HepG2 (cell line): Measurements from ENCODE around the gene UBL7. TPM values are rescaled to one million over a fixed set of nuclear protein-coding genes. Genes with fewer than 3 reads are reported as not detected.
A peak's percentile ranks its signal among the peaks of the same experiment; 100 is the strongest.

Source experiments
- BCL6 ChIP-seq: IDR thresholded peaks from 2 replicates; pipeline ENCODE4 v1.6.1; 2016; ENCODE audit warnings: missing genetic modification reagents, missing compliant biosample characterization
- BRD4 ChIP-seq: sonication (generic); formaldehyde crosslinking; IDR thresholded peaks from 2 replicates; pipeline ENCODE4 v1.4.0; 2020; ENCODE audit warnings: missing genetic modification reagents
- DNMT3B ChIP-seq: conservative IDR thresholded peaks from 2 replicates; pipeline ENCODE4 v1.6.1; 2016; ENCODE audit warnings: missing biosample characterization, control low read depth
- EEA1 ChIP-seq: sonication (generic); formaldehyde crosslinking; IDR thresholded peaks from 2 replicates; pipeline ENCODE4 v1.5.1; 2020; ENCODE audit warnings: mild to moderate bottlenecking, missing genetic modification reagents, borderline replicate concordance
- EED ChIP-seq: sonication (generic); formaldehyde crosslinking; IDR thresholded peaks from 2 replicates; pipeline ENCODE4 v1.5.0; 2020; ENCODE audit warnings: mild to moderate bottlenecking, missing genetic modification reagents
- FOXP1 ChIP-seq, 2 experiments: fragments of 450-650 bp in 1 of 2; IDR thresholded peaks; 2 replicates each; pipeline ENCODE4 v1.6.1; 2017 to 2018; ENCODE audit warnings: antibody characterized with exemption in 1 of 2
- HES4 ChIP-seq: sonication (generic); formaldehyde crosslinking; IDR thresholded peaks from 2 replicates; pipeline ENCODE4 v1.9.0; 2021; ENCODE audit warnings: mild to moderate bottlenecking, missing genetic modification reagents, borderline replicate concordance
- IKZF1 ChIP-seq: fragments of 450-650 bp; IDR thresholded peaks from 2 replicates; pipeline ENCODE4 v1.7.1; 2016
- NFKB2 ChIP-seq: sonication (generic); formaldehyde crosslinking; IDR thresholded peaks from 2 replicates; pipeline ENCODE4 v1.4.0; 2020; ENCODE audit warnings: missing genetic modification reagents, borderline replicate concordance
- PRMT3 ChIP-seq: sonication (generic); formaldehyde crosslinking; IDR thresholded peaks from 2 replicates; pipeline ENCODE4 v1.8.1; 2022; ENCODE audit warnings: low read depth, mild to moderate bottlenecking, moderate library complexity, missing genetic modification reagents, borderline replicate concordance
- RFX3 ChIP-seq: IDR thresholded peaks from 2 replicates; pipeline ENCODE4 v1.6.1; 2016; ENCODE audit warnings: missing biosample characterization, missing genetic modification reagents
- ZFP36L1 ChIP-seq: sonication (generic); formaldehyde crosslinking; IDR thresholded peaks from 2 replicates; pipeline ENCODE4 v1.8.0; 2022; ENCODE audit warnings: mild to moderate bottlenecking, missing genetic modification reagents, moderate library complexity
- ZNF430 ChIP-seq: sonication (generic); formaldehyde crosslinking; IDR thresholded peaks from 2 replicates; pipeline ENCODE4 v1.9.0; 2021; ENCODE audit warnings: mild to moderate bottlenecking, missing genetic modification reagents
- ZNF572 ChIP-seq: sonication (generic); formaldehyde crosslinking; IDR thresholded peaks from 2 replicates; pipeline ENCODE4 v1.5.1; 2020; ENCODE audit warnings: mild to moderate bottlenecking, missing genetic modification reagents
- ZNF619 ChIP-seq: sonication (generic); formaldehyde crosslinking; IDR thresholded peaks from 2 replicates; pipeline ENCODE4 v1.4.0; 2020; ENCODE audit warnings: mild to moderate bottlenecking, missing genetic modification reagents
- polyA plus RNA-seq, 8 experiments: library from polyadenylated mRNA; depleted of rRNA in 3 of 8; stranded (reverse) in 7 of 8; unstranded in 1 of 8; fragments of >200 nt; fragmentation: Illumina TruSeq in 4 of 8; extraction: Trizol in 4 of 8; gene quantifications; 2 replicates each; pipeline versions ENCODE4 v1.2.1 to v1.2.3, GENCODE V29; 2011 to 2016; ENCODE audit warnings: low read depth in 4 of 8, missing spikeins in 1 of 8, mixed read lengths in 1 of 8; ENCODE audit not compliant: insufficient read depth in 1 of 8
- total RNA-seq, 5 experiments: library from RNA; depleted of rRNA; stranded (reverse); fragments of >200 nt; fragmentation: Illumina TruSeq; extraction: Trizol; gene quantifications; 2 replicates each; pipeline ENCODE4 v1.2.3, GENCODE V29; 2016; ENCODE audit warnings: low read depth in 1 of 5
- TF ChIP-seq, protein P1 (sequence below): sonication (generic); formaldehyde crosslinking; conservative IDR thresholded peaks from 2 replicates; pipeline ENCODE4 v1.8.0; 2022; ENCODE audit warnings: low read depth, missing genetic modification reagents
- TF ChIP-seq, protein P2 (sequence below): sonication (generic); formaldehyde crosslinking; IDR thresholded peaks from 2 replicates; pipeline ENCODE4 v1.4.0; 2020; ENCODE audit warnings: missing genetic modification reagents
- TF ChIP-seq, protein P3 (sequence below): sonication (generic); formaldehyde crosslinking; IDR thresholded peaks from one replicate; pipeline ENCODE4 v1.5.1; 2020; ENCODE audit warnings: mild to moderate bottlenecking, missing genetic modification reagents; ENCODE audit errors: not compliant biosample characterization
- TF ChIP-seq, protein P4 (sequence below): fragments of 450-650 bp; IDR thresholded peaks from 2 replicates; pipeline ENCODE4 v1.6.1; 2017; ENCODE audit warnings: mild to moderate bottlenecking

Gene UBL7
- total and polyA plus RNA-seq, 2 of the 13 experiments (the other 11 are each of a cell fraction or from before 2014, with no cell fraction given) = 55.0 to 63.5 TPM

DNA sequence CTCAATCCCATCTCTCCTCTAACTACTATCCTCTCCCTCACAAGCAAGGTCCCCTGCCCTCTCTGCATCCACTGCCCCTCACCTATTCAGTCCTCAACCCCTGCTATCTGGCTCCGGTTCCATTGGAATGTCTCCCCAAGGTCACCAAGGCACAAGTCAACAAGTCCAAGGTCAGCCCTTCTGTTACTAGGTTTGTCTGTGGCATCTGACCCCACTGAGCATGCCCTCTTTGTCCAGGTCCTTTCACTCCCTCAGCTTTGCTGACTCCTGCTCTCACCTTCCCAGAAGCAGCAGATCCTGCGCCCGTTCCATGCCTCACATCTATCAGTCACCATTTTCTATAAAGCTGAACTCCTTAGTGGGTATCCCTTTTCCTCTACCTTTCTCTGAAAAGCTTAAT is 18.9 kb downstream of the UBL7 start (continued):
- no peak for TF ChIP-seq PRMT3 (CRISPR knock-in tag)
- peak; percentile 93 for TF ChIP-seq BCL6
- no peak for TF ChIP-seq NFKB2 (CRISPR knock-in tag)
- TF ChIP-seq, protein P1, sequence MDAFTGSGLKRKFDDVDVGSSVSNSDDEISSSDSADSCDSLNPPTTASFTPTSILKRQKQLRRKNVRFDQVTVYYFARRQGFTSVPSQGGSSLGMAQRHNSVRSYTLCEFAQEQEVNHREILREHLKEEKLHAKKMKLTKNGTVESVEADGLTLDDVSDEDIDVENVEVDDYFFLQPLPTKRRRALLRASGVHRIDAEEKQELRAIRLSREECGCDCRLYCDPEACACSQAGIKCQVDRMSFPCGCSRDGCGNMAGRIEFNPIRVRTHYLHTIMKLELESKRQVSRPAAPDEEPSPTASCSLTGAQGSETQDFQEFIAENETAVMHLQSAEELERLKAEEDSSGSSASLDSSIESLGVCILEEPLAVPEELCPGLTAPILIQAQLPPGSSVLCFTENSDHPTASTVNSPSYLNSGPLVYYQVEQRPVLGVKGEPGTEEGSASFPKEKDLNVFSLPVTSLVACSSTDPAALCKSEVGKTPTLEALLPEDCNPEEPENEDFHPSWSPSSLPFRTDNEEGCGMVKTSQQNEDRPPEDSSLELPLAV (CRISPR knock-in tag) = no peak
- no peak for TF ChIP-seq ZNF572 (CRISPR knock-in tag)
- TF ChIP-seq, protein P2, sequence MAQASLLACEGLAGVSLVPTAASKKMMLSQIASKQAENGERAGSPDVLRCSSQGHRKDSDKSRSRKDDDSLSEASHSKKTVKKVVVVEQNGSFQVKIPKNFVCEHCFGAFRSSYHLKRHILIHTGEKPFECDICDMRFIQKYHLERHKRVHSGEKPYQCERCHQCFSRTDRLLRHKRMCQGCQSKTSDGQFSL (CRISPR knock-in tag) = no peak
- TF ChIP-seq HES4 (CRISPR knock-in tag) = no peak
- no peak for TF ChIP-seq RFX3 (CRISPR knock-in tag)
- no peak for TF ChIP-seq ZFP36L1 (CRISPR knock-in tag)
- TF ChIP-seq FOXP1 (IDR thresholded peaks at IDR 0.05) = no peak
- TF ChIP-seq FOXP1 (CRISPR knock-in tag; IDR thresholded peaks at IDR 0.05) = peak; percentile 61
- TF ChIP-seq ZNF430 = no peak
- TF ChIP-seq, protein P3, sequence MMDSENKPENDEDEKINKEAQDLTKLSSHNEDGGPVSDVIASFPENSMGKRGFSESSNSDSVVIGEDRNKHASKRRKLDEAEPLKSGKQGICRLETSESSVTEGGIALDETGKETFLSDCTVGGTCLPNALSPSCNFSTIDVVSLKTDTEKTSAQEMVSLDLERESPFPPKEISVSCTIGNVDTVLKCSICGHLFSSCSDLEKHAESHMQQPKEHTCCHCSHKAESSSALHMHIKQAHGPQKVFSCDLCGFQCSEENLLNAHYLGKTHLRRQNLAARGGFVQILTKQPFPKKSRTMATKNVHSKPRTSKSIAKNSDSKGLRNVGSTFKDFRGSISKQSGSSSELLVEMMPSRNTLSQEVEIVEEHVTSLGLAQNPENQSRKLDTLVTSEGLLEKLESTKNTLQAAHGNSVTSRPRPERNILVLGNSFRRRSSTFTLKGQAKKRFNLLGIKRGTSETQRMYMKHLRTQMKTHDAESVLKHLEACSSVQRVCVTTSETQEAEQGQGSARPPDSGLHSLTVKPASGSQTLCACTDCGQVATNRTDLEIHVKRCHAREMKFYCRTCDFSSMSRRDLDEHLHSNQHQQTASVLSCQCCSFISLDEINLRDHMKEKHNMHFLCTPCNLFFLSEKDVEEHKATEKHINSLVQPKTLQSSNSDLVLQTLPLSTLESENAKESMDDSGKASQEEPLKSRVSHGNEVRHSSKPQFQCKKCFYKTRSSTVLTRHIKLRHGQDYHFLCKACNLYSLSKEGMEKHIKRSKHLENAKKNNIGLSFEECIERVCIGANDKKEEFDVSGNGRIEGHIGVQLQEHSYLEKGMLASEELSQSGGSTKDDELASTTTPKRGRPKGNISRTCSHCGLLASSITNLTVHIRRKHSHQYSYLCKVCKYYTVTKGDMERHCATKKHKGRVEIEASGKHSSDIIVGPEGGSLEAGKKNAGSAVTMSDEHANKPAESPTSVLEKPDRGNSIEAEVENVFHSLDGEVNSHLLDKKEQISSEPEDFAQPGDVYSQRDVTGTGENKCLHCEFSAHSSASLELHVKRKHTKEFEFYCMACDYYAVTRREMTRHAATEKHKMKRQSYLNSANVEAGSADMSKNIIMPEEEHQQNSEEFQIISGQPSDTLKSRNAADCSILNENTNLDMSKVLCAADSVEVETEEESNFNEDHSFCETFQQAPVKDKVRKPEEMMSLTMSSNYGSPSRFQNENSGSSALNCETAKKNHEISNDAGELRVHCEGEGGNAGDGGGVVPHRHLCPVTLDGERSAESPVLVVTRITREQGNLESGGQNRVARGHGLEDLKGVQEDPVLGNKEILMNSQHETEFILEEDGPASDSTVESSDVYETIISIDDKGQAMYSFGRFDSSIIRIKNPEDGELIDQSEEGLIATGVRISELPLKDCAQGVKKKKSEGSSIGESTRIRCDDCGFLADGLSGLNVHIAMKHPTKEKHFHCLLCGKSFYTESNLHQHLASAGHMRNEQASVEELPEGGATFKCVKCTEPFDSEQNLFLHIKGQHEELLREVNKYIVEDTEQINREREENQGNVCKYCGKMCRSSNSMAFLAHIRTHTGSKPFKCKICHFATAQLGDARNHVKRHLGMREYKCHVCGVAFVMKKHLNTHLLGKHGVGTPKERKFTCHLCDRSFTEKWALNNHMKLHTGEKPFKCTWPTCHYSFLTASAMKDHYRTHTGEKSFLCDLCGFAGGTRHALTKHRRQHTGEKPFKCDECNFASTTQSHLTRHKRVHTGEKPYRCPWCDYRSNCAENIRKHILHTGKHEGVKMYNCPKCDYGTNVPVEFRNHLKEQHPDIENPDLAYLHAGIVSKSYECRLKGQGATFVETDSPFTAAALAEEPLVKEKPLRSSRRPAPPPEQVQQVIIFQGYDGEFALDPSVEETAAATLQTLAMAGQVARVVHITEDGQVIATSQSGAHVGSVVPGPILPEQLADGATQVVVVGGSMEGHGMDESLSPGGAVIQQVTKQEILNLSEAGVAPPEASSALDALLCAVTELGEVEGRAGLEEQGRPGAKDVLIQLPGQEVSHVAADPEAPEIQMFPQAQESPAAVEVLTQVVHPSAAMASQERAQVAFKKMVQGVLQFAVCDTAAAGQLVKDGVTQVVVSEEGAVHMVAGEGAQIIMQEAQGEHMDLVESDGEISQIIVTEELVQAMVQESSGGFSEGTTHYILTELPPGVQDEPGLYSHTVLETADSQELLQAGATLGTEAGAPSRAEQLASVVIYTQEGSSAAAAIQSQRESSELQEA (CRISPR knock-in tag) = no peak
- no peak for TF ChIP-seq ZNF619
- TF ChIP-seq, protein P4, sequence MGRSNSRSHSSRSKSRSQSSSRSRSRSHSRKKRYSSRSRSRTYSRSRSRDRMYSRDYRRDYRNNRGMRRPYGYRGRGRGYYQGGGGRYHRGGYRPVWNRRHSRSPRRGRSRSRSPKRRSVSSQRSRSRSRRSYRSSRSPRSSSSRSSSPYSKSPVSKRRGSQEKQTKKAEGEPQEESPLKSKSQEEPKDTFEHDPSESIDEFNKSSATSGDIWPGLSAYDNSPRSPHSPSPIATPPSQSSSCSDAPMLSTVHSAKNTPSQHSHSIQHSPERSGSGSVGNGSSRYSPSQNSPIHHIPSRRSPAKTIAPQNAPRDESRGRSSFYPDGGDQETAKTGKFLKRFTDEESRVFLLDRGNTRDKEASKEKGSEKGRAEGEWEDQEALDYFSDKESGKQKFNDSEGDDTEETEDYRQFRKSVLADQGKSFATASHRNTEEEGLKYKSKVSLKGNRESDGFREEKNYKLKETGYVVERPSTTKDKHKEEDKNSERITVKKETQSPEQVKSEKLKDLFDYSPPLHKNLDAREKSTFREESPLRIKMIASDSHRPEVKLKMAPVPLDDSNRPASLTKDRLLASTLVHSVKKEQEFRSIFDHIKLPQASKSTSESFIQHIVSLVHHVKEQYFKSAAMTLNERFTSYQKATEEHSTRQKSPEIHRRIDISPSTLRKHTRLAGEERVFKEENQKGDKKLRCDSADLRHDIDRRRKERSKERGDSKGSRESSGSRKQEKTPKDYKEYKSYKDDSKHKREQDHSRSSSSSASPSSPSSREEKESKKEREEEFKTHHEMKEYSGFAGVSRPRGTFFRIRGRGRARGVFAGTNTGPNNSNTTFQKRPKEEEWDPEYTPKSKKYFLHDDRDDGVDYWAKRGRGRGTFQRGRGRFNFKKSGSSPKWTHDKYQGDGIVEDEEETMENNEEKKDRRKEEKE = no peak
- TF ChIP-seq EED = no peak
- TF ChIP-seq BRD4 (CRISPR knock-in tag) = no peak
- TF ChIP-seq IKZF1 = no peak
- TF ChIP-seq DNMT3B (CRISPR knock-in tag) = no peak
- TF ChIP-seq EEA1 (CRISPR knock-in tag) = no peak
